DMS153 treated with DMSO at 0.1 percent for 48 hours (cell line): ENCODE data around the gene SNX9.
"Not testable (repeated sequence)": the region's sequence is repeated elsewhere in the genome, so short reads cannot be mapped to it uniquely, and the experiment has no call there.

Source experiments
- DNase-seq: peaks from one replicate; lab custom pipeline; 2025; ENCODE audit not compliant: unreplicated experiment; lab: John Stamatoyannopoulos, UW

Gene SNX9

GRCh38 chr6:157951828-157952227, 128.8 kb downstream of the SNX9 start:
- DNase-seq, result no peak

GRCh38 chr6:157952861-157953351, 129.9 kb downstream of the SNX9 start:
- DNase-seq, result no peak

GRCh38 chr6:157953580-157954091, 130.6 kb downstream of the SNX9 start:
- DNase-seq, result no peak

GRCh38 chr6:157954150-157955117, 131.4 kb downstream of the SNX9 start:
- no peak for DNase-seq

GRCh38 chr6:157955675-157956074, 132.6 kb downstream of the SNX9 start:
- no peak for DNase-seq

GRCh38 chr6:157956171-157956730, 133.2 kb downstream of the SNX9 start:
- no peak for DNase-seq

- no peak for DNase-seq
Observed at GRCh38 chr6:157959451-157960227, 136.6 kb downstream of the SNX9 start.

GRCh38 chr6:157961153-157961831, 138.2 kb downstream of the SNX9 start:
- DNase-seq, result no peak

GRCh38 chr6:157961832-157962575, 139.0 kb downstream of the SNX9 start:
- no peak for DNase-seq

GRCh38 chr6:157962601-157963302, 139.7 kb downstream of the SNX9 start:
- DNase-seq, result no peak

- DNase-seq, result no peak
Observed at GRCh38 chr6:157964100-157964499, 141.1 kb downstream of the SNX9 start.

- no peak for DNase-seq
Observed at GRCh38 chr6:157965387-157965786, 142.3 kb downstream of the SNX9 start.

GRCh38 chr6:157966589-157966977, 143.5 kb downstream of the SNX9 start:
- DNase-seq, result no peak

- peak; percentile 63 for DNase-seq
Observed at GRCh38 chr6:157967020-157967419, 144.0 kb downstream of the SNX9 start.

GRCh38 chr6:157967486-157967885, 144.4 kb downstream of the SNX9 start:
- no peak for DNase-seq

GRCh38 chr6:157972177-157972576, 149.1 kb downstream of the SNX9 start:
- DNase-seq, result not testable (repeated sequence)

GRCh38 chr6:157974341-157974894, 151.4 kb downstream of the SNX9 start:
- no peak for DNase-seq

GRCh38 chr6:157974967-157975366, 151.9 kb downstream of the SNX9 start:
- no peak for DNase-seq

- DNase-seq, result no peak
Observed at GRCh38 chr6:157975456-157975855, 152.4 kb downstream of the SNX9 start.
